ENCODE data around the gene ATP1B4. TPM values are rescaled to one million over a fixed set of nuclear protein-coding genes. Genes with fewer than 3 reads are reported as not detected.

ATP1B4 gene
- total and polyA plus RNA-seq, 4 donors: not detected

GRCh38 chrX:120318411-120318810 is 43.5 kb upstream of the ATP1B4 start:
- Histone ChIP-seq H3K27me3 (ENCODE audit: control insufficient read depth in 3 of 3, insufficient read depth in 3 of 3, low read length in 2 of 3) (peaks cover 0 to 33% (median 17%) of the 10 kb centered on the region in 3 donors), H3K9me3 (ENCODE audit: control insufficient read depth in 4 of 4, insufficient read depth in 3 of 4, low read length in 3 of 4) (peaks cover 0 to 1% (median 0%) of the 10 kb centered on the region in 4 donors), H3K9ac (ENCODE audit: insufficient read depth in 1 of 2, low read length in 2 of 2) (no peak overlapping the region), H3K27ac (ENCODE audit: low read depth in 1 of 2, low read length in 1 of 2) (no peak overlapping the region), H3K4me1 (ENCODE audit: control insufficient read depth in 5 of 5, insufficient read depth in 5 of 5, low read length in 5 of 5) (no peaks in the 10 kb centered on the region), H3K4me3 (no peak overlapping the region), H3K36me3 (ENCODE audit: control insufficient read depth in 4 of 4, insufficient read depth in 4 of 4, low read length in 4 of 4) (no peaks in the 10 kb centered on the region)
- ATAC-seq (ENCODE audit: insufficient read depth, low FRiP score): no peak
- TF ChIP-seq CTCF (IDR thresholded peaks at IDR 0.05; ENCODE audit: control extremely low read depth, extremely low read depth): no peak
- no peak for DNase-seq
- 59 to 76% methylated on average over 4 of the region's 4 CpGs for WGBS, 2 donors

- H3K27ac ChIP-seq (ENCODE audit: low read depth in 1 of 2, low read length in 1 of 2): no peak overlapping the region
- no peak overlapping the region for H3K4me3 ChIP-seq
- no peaks in the 10 kb centered on the region for H3K9me3 ChIP-seq (ENCODE audit: control insufficient read depth in 4 of 4, insufficient read depth in 3 of 4, low read length in 3 of 4)
- peaks cover 0 to 17% (median 4%) of the 10 kb centered on the region in 3 donors for H3K27me3 ChIP-seq (ENCODE audit: control insufficient read depth in 3 of 3, insufficient read depth in 3 of 3, low read length in 2 of 3)
- no peaks in the 10 kb centered on the region for H3K4me1 ChIP-seq (ENCODE audit: control insufficient read depth in 5 of 5, insufficient read depth in 5 of 5, low read length in 5 of 5)
- DNase-seq (no peak), ATAC-seq (ENCODE audit: insufficient read depth, low FRiP score) (no peak)
- H3K36me3 ChIP-seq (ENCODE audit: control insufficient read depth in 4 of 4, insufficient read depth in 4 of 4, low read length in 4 of 4): no peaks in the 10 kb centered on the region
- H3K9ac ChIP-seq (ENCODE audit: insufficient read depth in 1 of 2, low read length in 2 of 2): no peak overlapping the region
- TF ChIP-seq CTCF (IDR thresholded peaks at IDR 0.05; ENCODE audit: control extremely low read depth, extremely low read depth): no peak
- WGBS, 2 donors: 68 to 94% methylated on average over 4 of the region's 4 CpGs
Measured at GRCh38 chrX:120321520-120322281, 40.2 kb upstream of the ATP1B4 start.

GRCh38 chrX:120331116-120331515 is 30.8 kb upstream of the ATP1B4 start:
- no peaks in the 10 kb centered on the region for H3K36me3 ChIP-seq (ENCODE audit: control insufficient read depth in 4 of 4, insufficient read depth in 4 of 4, low read length in 4 of 4)
- 71 to 80% methylated on average over 2 of the region's 2 CpGs for WGBS, 2 donors
- no peaks in the 10 kb centered on the region for H3K27me3 ChIP-seq (ENCODE audit: control insufficient read depth in 3 of 3, insufficient read depth in 3 of 3, low read length in 2 of 3)
- H3K9ac ChIP-seq (ENCODE audit: insufficient read depth in 1 of 2, low read length in 2 of 2): no peak overlapping the region
- H3K27ac ChIP-seq (ENCODE audit: low read depth in 1 of 2, low read length in 1 of 2): no peak overlapping the region
- no peaks in the 10 kb centered on the region for H3K4me1 ChIP-seq (ENCODE audit: control insufficient read depth in 5 of 5, insufficient read depth in 5 of 5, low read length in 5 of 5)
- DNase-seq (no peak), ATAC-seq (ENCODE audit: insufficient read depth, low FRiP score) (no peak)
- no peak overlapping the region for H3K4me3 ChIP-seq
- no peak for TF ChIP-seq CTCF (IDR thresholded peaks at IDR 0.05; ENCODE audit: control extremely low read depth, extremely low read depth)
- H3K9me3 ChIP-seq (ENCODE audit: control insufficient read depth in 4 of 4, insufficient read depth in 3 of 4, low read length in 3 of 4): peaks cover 0 to 5% (median 0%) of the 10 kb centered on the region in 4 donors

Measured in lung (tissue), 12 donors.